Stimulated activated CD8-positive, alpha-beta memory T cell treated with anti-CD3 and anti-CD28 coated beads, Interleukin-12 subunit alpha, Interleukin-12 subunit beta, amount 100 ng/mL, for 4 hours (primary cell): ENCODE results near the gene LRRC71.

Experiments used
- DNase-seq: peaks from one replicate; pipeline ENCODE4 v3.0.0-alpha.2; 2020; ENCODE audit warnings: low read depth

Gene LRRC71

GRCh38 chr1:156892190-156893047 is 28.0 kb upstream of the LRRC71 start:
- peak; percentile 71 for DNase-seq

GRCh38 chr1:156893048-156893953 is 27.1 kb upstream of the LRRC71 start, which contains the start of gene PEAR1:
Gene PEAR1 (plus strand): TSS chr1:156893718. CDS start chr1:156903927, 10,209 bp downstream.
- no peak for DNase-seq

DNA sequence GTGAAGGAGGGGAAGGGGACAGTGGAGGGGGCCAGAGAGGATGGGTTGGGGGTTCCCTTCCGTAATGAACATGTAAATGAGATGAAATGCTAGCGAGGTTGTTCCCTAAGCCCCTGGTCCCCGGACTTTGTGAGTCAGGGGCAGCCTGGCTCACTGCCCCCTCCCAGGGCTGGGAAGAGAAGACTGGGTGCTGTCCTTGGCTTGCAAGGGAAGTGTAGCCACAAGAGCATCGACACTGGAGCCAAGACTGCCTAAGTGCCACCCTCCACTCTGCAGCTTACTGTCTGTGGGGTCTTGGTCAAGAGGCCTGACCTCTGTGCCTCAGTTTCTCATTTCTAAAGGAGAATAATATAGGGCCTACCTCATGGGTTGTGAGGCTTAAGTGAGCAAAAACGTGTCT is 26.4 kb upstream of the LRRC71 start:
- no peak for DNase-seq

DNA sequence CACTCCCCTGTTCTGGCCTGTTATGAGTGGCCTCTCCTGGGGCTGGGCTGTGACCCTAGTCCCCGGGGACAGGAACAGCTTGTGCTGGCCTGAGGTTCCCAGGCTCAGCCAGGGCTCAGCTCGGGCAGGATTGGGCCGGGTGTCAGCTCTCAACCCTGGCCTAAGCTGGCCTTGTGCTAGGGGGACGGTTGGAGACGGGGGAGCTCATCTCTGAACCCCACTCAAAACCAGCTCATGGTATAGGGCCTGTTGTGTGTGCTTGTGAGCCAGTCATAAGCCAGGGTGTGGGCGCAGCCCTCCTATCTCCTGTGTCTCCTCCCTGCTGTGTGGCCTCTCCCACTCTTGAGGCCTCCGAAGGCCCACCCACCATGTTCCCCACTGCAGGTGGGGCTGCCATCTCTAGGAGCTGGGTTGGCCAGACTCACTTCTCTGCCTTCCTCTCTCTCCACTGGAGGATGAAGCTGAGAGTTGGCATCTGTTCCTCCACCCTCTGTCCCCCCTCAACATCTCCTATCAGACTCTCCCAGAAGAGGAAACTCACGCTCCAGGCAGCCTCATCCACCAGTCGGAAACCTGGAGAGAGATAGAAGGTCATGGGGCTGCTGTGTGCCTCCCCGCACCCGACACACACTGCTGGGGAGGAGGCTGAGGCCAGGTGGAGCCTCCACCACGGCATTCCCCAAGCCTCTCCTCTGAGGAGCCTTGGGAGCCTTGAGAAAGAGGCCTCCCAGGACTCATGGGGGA is 25.5 kb upstream of the LRRC71 start:
- no peak for DNase-seq

GRCh38 chr1:156895455-156895812 is 25.0 kb upstream of the LRRC71 start:
- DNase-seq = no peak

- no peak for DNase-seq
Observed at GRCh38 chr1:156895927-156896326, 24.5 kb upstream of the LRRC71 start.

- no peak for DNase-seq
Observed at GRCh38 chr1:156896490-156897033, 23.9 kb upstream of the LRRC71 start.

- DNase-seq = no peak
Observed at GRCh38 chr1:156897078-156897825, 23.2 kb upstream of the LRRC71 start.

DNA sequence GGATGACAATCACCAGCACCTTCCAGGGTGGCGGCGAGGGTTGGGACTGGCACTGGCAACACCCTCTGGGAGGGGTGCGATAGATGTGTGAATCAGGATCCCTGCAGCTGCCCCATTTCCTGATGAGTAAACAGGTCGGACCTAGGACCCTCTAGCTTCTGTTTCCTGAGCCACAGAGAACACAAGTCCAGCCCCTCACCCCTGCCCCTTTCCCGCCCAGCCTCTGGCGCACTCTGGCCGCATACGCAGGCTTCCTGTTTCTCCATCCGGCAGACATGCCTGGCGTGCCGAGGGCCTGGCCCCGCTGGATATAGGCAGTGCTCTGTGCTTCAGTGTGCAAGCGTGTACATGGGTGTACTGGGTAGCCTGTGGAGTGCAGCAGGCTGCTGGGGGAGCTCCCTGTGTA is 22.3 kb upstream of the LRRC71 start:
- no peak for DNase-seq

- DNase-seq = no peak
Observed at GRCh38 chr1:156898971-156899664, 21.3 kb upstream of the LRRC71 start.

DNA sequence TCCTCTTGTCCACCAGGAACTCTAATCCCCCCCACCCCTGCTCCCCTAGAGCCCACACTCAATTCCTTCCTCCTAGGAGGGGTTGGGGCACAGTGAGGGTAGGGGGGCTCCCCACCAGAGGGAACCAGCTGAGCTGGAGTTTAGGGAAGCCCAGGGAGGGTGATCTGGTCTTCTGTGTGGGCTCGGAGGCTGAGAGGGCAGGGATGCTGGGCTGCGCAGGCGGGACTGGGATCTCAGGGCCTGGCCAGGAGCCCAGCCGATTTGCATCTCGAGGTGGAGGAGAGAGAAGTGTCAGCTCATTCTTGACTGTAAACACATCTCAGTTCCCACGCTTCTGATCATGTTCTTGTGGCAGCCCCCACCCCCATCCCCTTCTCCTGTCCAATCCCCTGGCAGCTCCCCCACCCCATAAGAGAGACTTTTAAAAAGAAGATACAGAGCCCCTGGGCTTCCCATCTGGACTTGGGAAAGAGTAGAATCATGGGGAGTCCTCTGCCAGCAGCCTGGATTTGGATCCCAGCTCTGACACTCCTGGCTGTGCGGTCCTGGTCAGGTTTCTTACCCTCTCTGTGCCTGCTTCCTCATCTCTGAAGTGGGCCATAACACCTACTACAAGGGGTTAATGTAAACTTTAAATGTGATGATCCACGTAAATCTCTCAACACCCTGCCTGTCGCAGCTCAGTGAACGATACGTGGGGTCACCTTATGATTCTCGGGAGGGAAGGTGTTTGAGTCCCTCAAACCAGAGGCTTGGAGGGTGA is 20.3 kb upstream of the LRRC71 start:
- DNase-seq = no peak

DNA sequence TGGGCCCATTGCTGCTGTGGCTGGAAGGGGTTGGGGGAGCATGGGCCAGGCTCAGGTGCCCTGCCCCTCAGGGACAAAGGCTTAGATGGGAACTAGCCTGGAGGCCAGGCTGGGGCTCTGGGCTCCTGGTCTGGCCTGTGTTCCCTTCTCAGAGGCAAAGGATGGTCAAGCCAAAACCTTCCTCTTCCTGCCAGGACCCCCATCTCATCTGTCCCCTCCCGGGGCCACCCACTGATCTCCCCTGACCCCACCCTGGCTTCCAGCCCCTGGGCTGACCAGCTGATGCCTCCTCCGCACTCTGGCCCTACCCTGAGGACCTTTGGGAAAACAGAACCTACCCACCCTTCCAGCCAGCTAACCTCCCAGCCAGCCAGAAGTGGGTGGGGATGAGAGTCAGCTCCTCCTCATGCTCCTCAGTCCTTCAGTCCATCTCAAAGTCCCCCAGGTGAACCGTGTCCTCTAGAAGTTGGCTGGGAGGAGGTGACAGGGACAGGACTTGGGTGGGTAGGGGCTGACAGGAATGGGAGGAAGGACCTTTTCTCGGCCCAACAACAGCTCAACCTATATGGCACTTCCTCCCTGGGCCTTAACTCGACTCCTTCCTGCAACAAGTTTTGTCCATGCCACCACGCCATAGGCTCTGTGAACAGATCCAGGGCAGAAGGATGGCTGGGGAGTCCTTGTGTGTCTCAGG is 19.4 kb upstream of the LRRC71 start:
- DNase-seq = no peak

- DNase-seq = no peak
Observed at GRCh38 chr1:156901590-156901900, 18.9 kb upstream of the LRRC71 start.

DNA sequence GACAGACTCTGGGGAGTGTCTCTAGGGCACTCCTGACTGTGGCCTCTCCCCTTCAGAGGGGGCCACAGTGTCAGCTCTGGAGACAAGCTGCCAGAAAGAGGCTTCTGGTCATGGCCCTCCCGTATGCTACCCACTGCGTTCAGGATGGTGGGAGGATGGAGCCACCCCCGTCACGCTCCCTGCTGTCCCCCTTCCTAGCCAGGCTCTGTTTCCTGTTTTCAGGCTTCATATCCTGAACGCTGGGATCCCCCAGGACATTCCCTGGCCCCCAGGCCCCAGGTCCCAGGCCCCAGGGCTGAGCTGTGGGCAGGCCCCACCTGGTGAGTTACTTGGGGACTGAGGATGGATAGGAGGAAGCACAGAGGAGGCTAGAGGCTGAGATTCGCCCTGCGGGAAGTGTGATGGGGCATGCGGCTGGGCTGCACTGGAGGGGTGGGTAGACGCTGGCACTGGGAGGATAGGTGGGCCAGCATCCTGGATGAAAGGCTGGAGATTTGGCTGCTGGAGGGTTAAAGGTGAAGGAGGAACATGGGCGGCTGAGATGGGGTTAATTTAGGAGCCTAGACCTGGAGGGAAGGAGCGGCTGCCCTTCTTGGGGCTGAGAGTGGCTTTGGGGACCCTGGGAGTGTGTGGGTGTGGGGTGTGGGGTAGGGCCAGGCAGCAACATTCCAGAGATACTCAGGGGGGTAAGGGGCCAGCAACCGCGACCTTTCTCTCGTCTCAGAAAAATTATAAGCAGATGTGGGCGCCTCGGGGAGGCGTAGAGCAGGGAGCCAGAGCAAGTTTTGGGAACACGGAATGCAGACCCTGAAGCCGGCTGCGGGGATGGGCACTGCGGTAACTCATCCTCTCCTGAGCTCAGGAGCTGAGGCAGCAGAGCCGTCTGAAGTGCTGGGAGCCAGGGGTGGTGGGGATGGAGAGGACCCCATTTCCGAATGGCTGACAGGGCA is 18.2 kb upstream of the LRRC71 start:
- DNase-seq = no peak

GRCh38 chr1:156903328-156904091 is 16.9 kb upstream of the LRRC71 start:
- no peak for DNase-seq

- no peak for DNase-seq
Observed at GRCh38 chr1:156904187-156904959, 16.1 kb upstream of the LRRC71 start.

DNA sequence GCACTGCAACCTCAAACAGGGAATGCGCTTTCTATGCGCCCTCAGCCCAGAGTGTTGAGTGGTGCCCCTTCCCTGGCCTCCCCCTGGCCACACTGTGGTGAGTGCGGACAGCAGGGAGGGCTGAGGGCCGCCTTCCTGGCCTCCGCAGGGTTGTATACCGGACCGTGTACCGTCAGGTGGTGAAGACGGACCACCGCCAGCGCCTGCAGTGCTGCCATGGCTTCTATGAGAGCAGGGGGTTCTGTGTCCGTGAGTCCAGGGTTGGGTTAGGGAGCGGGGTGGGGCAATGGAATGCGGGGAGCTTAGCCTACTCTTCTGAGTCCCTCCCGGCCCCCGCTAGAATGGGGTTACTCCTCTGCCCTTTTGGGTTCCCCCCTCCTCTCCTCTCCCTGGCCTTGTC is 15.3 kb upstream of the LRRC71 start:
- no peak for DNase-seq
